GM12878 (cell line): Measurements from ENCODE around the gene EPB41L1.

Experiments
- EP300 ChIP-seq, 2 experiments: fragments of 150-350 bp in 1 of 2; IDR thresholded peaks; 2 replicates each; pipeline ENCODE4 v1.6.1; 2011 to 2012; ENCODE audit warnings: low read depth in 2 of 2, low read length in 2 of 2, borderline replicate concordance in 1 of 2, improper control_type of control experiment in 1 of 2, inconsistent platforms in 1 of 2; ENCODE audit not compliant: control insufficient read depth in 1 of 2
- KDM1A ChIP-seq: fragments of 200-600 bp; sonication (generic); IDR thresholded peaks from 2 replicates; pipeline ENCODE4 v1.6.1; 2016; ENCODE audit warnings: borderline replicate concordance
- MYC ChIP-seq: IDR thresholded peaks from 2 replicates; pipeline ENCODE4 v1.6.1; 2011; ENCODE audit warnings: mild to moderate bottlenecking, low read length, moderate library complexity, inconsistent platforms; ENCODE audit not compliant: insufficient read depth, insufficient replicate concordance, insufficient read length, severe bottlenecking
- POLR2AphosphoS2 ChIP-seq: IDR thresholded peaks from 2 replicates; pipeline ENCODE4 v1.6.1; 2011; ENCODE audit warnings: low read depth, mild to moderate bottlenecking, low read length, improper control_type of control experiment, moderate library complexity
- SRF ChIP-seq, 2 experiments: IDR thresholded peaks; 2 replicates each; pipeline ENCODE4 v1.6.1; 2011; ENCODE audit warnings: low read depth in 2 of 2, low read length in 2 of 2, mild to moderate bottlenecking in 1 of 2, moderate library complexity in 1 of 2

- TF ChIP-seq SRF (IDR thresholded peaks at IDR 0.05; ENCODE audit: low read depth in 2 of 2, low read length in 2 of 2) (no peak), POLR2AphosphoS2 (no peak), EP300 (IDR thresholded peaks at IDR 0.05; ENCODE audit: borderline replicate concordance in 1 of 2, control insufficient read depth in 1 of 2, low read depth in 2 of 2, low read length in 2 of 2) (no peak), MYC (no peak), KDM1A (no peak)
These were observed 24.8 kb downstream of the EPB41L1 start for GRCh38 chr20:36179170-36179945.
